DND-41 (cell line): ENCODE results near the gene RBPJ.

Experiments used
- ATAC-seq: fragments of 200-7000 bp; cut with Tn5 transposase; 3 replicates; pipeline ENCODE4 v1.9.1; 2021; ENCODE audit warnings: low read depth; ENCODE audit not compliant: insufficient read depth
- DNase-seq: peaks from one replicate; pipeline ENCODE4 v3.0.0-alpha.2; 2020
- H2AFZ ChIP-seq: 2 replicates; pipeline ENCODE4 v1.6.0; 2012; ENCODE audit warnings: low read depth, low read length
- H3K27ac ChIP-seq: 2 replicates; pipeline ENCODE4 v1.5.1; 2012; ENCODE audit warnings: low read length, inconsistent platforms
- H3K27me3 ChIP-seq: fragments of 200-600 bp; sonication (generic); 2 replicates; pipeline ENCODE4 v1.6.0; 2012; ENCODE audit warnings: low read length, mild to moderate bottlenecking, inconsistent platforms; ENCODE audit not compliant: insufficient read depth, poor library complexity
- H3K36me3 ChIP-seq: 2 replicates; pipeline ENCODE4 v1.5.1; 2012; ENCODE audit warnings: low read length, inconsistent platforms; ENCODE audit not compliant: insufficient read depth
- H3K4me1 ChIP-seq: 2 replicates; pipeline ENCODE4 v1.5.1; 2012; ENCODE audit warnings: mild to moderate bottlenecking, low read length; ENCODE audit not compliant: insufficient read depth
- H3K4me2 ChIP-seq: 2 replicates; pipeline ENCODE4 v1.6.0; 2012; ENCODE audit warnings: mild to moderate bottlenecking, moderate library complexity, low read length, inconsistent platforms; ENCODE audit not compliant: insufficient read depth
- H3K4me3 ChIP-seq, 2 experiments: fragments of 200-600 bp in 1 of 2; shearing (Covaris generic) in 1 of 2; 2 replicates each; pipeline ENCODE4 v1.5.1; 2012 to 2016; ENCODE audit warnings: inconsistent platforms in 2 of 2, low read length in 2 of 2, mild to moderate bottlenecking in 2 of 2, low read depth in 1 of 2, moderate library complexity in 1 of 2
- H3K79me2 ChIP-seq: 2 replicates; pipeline ENCODE4 v1.6.0; 2012; ENCODE audit warnings: low read length, inconsistent platforms; ENCODE audit not compliant: insufficient read depth
- H3K9ac ChIP-seq: 2 replicates; pipeline ENCODE4 v1.6.0; 2012; ENCODE audit warnings: low read depth, mild to moderate bottlenecking, inconsistent platforms, low read length, moderate library complexity
- H3K9me3 ChIP-seq: 2 replicates; pipeline ENCODE4 v1.5.1; 2012; ENCODE audit warnings: low read length, moderate library complexity, mild to moderate bottlenecking, inconsistent platforms; ENCODE audit not compliant: insufficient read depth, severe bottlenecking
- H4K20me1 ChIP-seq: 2 replicates; pipeline ENCODE4 v1.6.0; 2012; ENCODE audit warnings: low read length; ENCODE audit not compliant: insufficient read depth
- CTCF ChIP-seq: IDR thresholded peaks from 2 replicates; pipeline ENCODE4 v1.5.1; 2012; ENCODE audit warnings: borderline replicate concordance, low read length, moderate library complexity, mild to moderate bottlenecking; ENCODE audit not compliant: poor library complexity, severe bottlenecking; ENCODE audit errors: extremely low read depth
- EZH2 ChIP-seq: IDR thresholded peaks from 3 replicates; pipeline ENCODE4 v1.6.1; 2012; ENCODE audit warnings: borderline replicate concordance, low read depth, mild to moderate bottlenecking, moderate library complexity, low read length, inconsistent platforms; ENCODE audit not compliant: severe bottlenecking

RBPJ gene

GRCh38 chr4:26273616-26273980 is 47.2 kb upstream of the RBPJ start:
- Histone ChIP-seq H3K4me1 (no peaks in the 10 kb centered on the region), H3K27ac (no peak overlapping the region), H2AFZ (no peak overlapping the region), H3K9me3 (no peaks in the 10 kb centered on the region), H3K9ac (no peak overlapping the region), H3K4me2 (no peak overlapping the region), H3K4me3 (no peak overlapping the region), H4K20me1 (no peaks in the 10 kb centered on the region), H3K79me2 (no peaks in the 10 kb centered on the region), H3K27me3 (peaks cover 3% of the 10 kb centered on the region), H3K36me3 (no peaks in the 10 kb centered on the region)
- no peak for DNase-seq
- TF ChIP-seq EZH2 (no peak), CTCF (no peak)
- ATAC-seq: no peak

GRCh38 chr4:26275281-26275680 is 45.5 kb upstream of the RBPJ start:
- TF ChIP-seq CTCF (no peak), EZH2 (no peak)
- peaks cover 3% of the 10 kb centered on the region for H3K27me3 ChIP-seq
- H3K27ac ChIP-seq: no peak overlapping the region
- H3K9me3 ChIP-seq: no peaks in the 10 kb centered on the region
- no peaks in the 10 kb centered on the region for H3K36me3 ChIP-seq
- H2AFZ ChIP-seq: no peak overlapping the region
- no peak overlapping the region for H3K9ac ChIP-seq
- H3K79me2 ChIP-seq: no peaks in the 10 kb centered on the region
- no peaks in the 10 kb centered on the region for H4K20me1 ChIP-seq
- no peak overlapping the region for H3K4me2 ChIP-seq
- no peak overlapping the region for H3K4me3 ChIP-seq
- ATAC-seq: no peak
- no peaks in the 10 kb centered on the region for H3K4me1 ChIP-seq
- DNase-seq: no peak

- Histone ChIP-seq H2AFZ (no peak overlapping the region), H3K4me1 (no peaks in the 10 kb centered on the region), H3K9me3 (no peaks in the 10 kb centered on the region), H3K4me2 (no peak overlapping the region), H3K4me3 (no peak overlapping the region), H4K20me1 (no peaks in the 10 kb centered on the region), H3K27ac (no peak overlapping the region), H3K27me3 (no peaks in the 10 kb centered on the region), H3K79me2 (no peaks in the 10 kb centered on the region), H3K36me3 (no peaks in the 10 kb centered on the region), H3K9ac (no peak overlapping the region)
- TF ChIP-seq CTCF (no peak), EZH2 (no peak)
- ATAC-seq (no peak), DNase-seq (no peak)
Observed at GRCh38 chr4:26279446-26279845, 41.4 kb upstream of the RBPJ start.

- Histone ChIP-seq H2AFZ (no peak overlapping the region), H3K36me3 (no peaks in the 10 kb centered on the region), H3K27ac (no peak overlapping the region), H3K4me1 (no peaks in the 10 kb centered on the region), H3K9me3 (no peaks in the 10 kb centered on the region), H3K9ac (no peak overlapping the region), H3K4me3 (no peak overlapping the region), H4K20me1 (no peaks in the 10 kb centered on the region), H3K79me2 (no peaks in the 10 kb centered on the region), H3K4me2 (no peak overlapping the region), H3K27me3 (no peaks in the 10 kb centered on the region)
- DNase-seq: no peak
- TF ChIP-seq EZH2: no peak
- TF ChIP-seq CTCF: no peak
- ATAC-seq: no peak
Observed at GRCh38 chr4:26281881-26282280, 38.9 kb upstream of the RBPJ start.
